GM23338 (cell line): ENCODE results near the gene TAS2R40. TPM values are rescaled to one million over a fixed set of nuclear protein-coding genes. Genes with fewer than 3 reads are reported as not detected.

ENCODE experiments used
- ATAC-seq: fragments of 200-7000 bp; cut with Tn5 transposase; 3 replicates; pipeline ENCODE4 v1.9.1; 2020
- DNase-seq: peaks from one replicate; pipeline ENCODE4 v3.0.0-alpha.2; 2015; ENCODE audit warnings: low spot score
- H2AFZ ChIP-seq: fragments of 200-600 bp; sonication (generic); 2 replicates; pipeline ENCODE4 v1.8.0; 2016; ENCODE audit warnings: antibody characterized with exemption, mild to moderate bottlenecking, moderate library complexity
- H3F3A ChIP-seq: fragments of 200-600 bp; sonication (generic); replicated peaks from 2 replicates; pipeline ENCODE4 v1.8.0; 2017; ENCODE audit warnings: antibody characterized with exemption, mixed run types, low read depth
- H3K27ac ChIP-seq: fragments of 200-600 bp; sonication (generic); 2 replicates; pipeline ENCODE4 v1.6.1; 2016; ENCODE audit warnings: low read depth
- H3K27me3 ChIP-seq: fragments of 200-600 bp; sonication (generic); 2 replicates; pipeline ENCODE4 v1.8.0; 2016; ENCODE audit warnings: mild to moderate bottlenecking, mixed run types, moderate library complexity; ENCODE audit not compliant: insufficient read depth
- H3K36me3 ChIP-seq: fragments of 200-600 bp; sonication (generic); 2 replicates; pipeline ENCODE4 v1.8.0; 2016; ENCODE audit warnings: mild to moderate bottlenecking; ENCODE audit not compliant: insufficient read depth
- H3K4me1 ChIP-seq: fragments of 200-600 bp; sonication (generic); 2 replicates; pipeline ENCODE4 v1.8.0; 2016; ENCODE audit warnings: mild to moderate bottlenecking, moderate library complexity; ENCODE audit not compliant: insufficient read depth
- H3K4me2 ChIP-seq: fragments of 200-600 bp; sonication (generic); 2 replicates; pipeline ENCODE4 v1.7.1; 2017; ENCODE audit warnings: mixed run types
- H3K4me3 ChIP-seq: fragments of 200-600 bp; sonication (generic); 2 replicates; pipeline ENCODE4 v1.6.1; 2016; ENCODE audit warnings: mixed run types
- H3K79me2 ChIP-seq: fragments of 200-600 bp; sonication (generic); replicated peaks from 2 replicates; pipeline ENCODE4 v1.8.0; 2017; ENCODE audit warnings: mild to moderate bottlenecking; ENCODE audit not compliant: insufficient read depth
- H3K9me2 ChIP-seq: fragments of 200-600 bp; sonication (generic); 2 replicates; pipeline ENCODE4 v1.8.0; 2017; ENCODE audit not compliant: insufficient read depth
- H4K20me1 ChIP-seq: fragments of 200-600 bp; sonication (generic); replicated peaks from 2 replicates; pipeline ENCODE4 v1.8.0; 2017; ENCODE audit warnings: mild to moderate bottlenecking; ENCODE audit not compliant: insufficient read depth
- H3K27ac Mint-ChIP-seq: 2 replicates; pipeline ENCODE4 v1.8.0; 2020; ENCODE audit warnings: inconsistent platforms, mild to moderate bottlenecking, moderate library complexity, mixed read lengths
- H3K27me3 Mint-ChIP-seq: 3 replicates; pipeline ENCODE4 v1.8.0; 2022; ENCODE audit warnings: low read depth, mild to moderate bottlenecking, moderate library complexity, mixed read lengths, inconsistent platforms; ENCODE audit not compliant: insufficient read depth, poor library complexity
- H3K36me3 Mint-ChIP-seq: 3 replicates; pipeline ENCODE4 v1.8.0; 2021; ENCODE audit warnings: low read depth, mild to moderate bottlenecking, inconsistent platforms, moderate library complexity, mixed read lengths
- H3K4me1 Mint-ChIP-seq: 3 replicates; pipeline ENCODE4 v1.8.0; 2020; ENCODE audit warnings: mild to moderate bottlenecking, inconsistent platforms, mixed read lengths
- H3K4me3 Mint-ChIP-seq: 3 replicates; pipeline ENCODE4 v1.8.0; 2021; ENCODE audit warnings: moderate library complexity, mild to moderate bottlenecking, inconsistent platforms, mixed read lengths
- H3K9me3 Mint-ChIP-seq: 3 replicates; pipeline ENCODE4 v1.8.0; 2020; ENCODE audit warnings: moderate library complexity, mild to moderate bottlenecking, inconsistent platforms, mixed read lengths
- EZH2 ChIP-seq: fragments of 200-600 bp; sonication (generic); IDR thresholded peaks from one replicate; pipeline ENCODE4 v1.8.0; 2017; ENCODE audit warnings: antibody characterized with exemption, mild to moderate bottlenecking, low read depth; ENCODE audit not compliant: unreplicated experiment
- EZH2phosphoT487 ChIP-seq: fragments of 200-600 bp; sonication (generic); IDR thresholded peaks from one replicate; pipeline ENCODE4 v1.8.1; 2018; ENCODE audit warnings: antibody characterized with exemption; ENCODE audit not compliant: unreplicated experiment
- NANOG ChIP-seq: IDR thresholded peaks from 2 replicates; pipeline ENCODE4 v1.6.1; 2016; ENCODE audit warnings: antibody characterized with exemption, borderline replicate concordance
- REST ChIP-seq: IDR thresholded peaks from one replicate; pipeline ENCODE4 v1.6.1; 2018; ENCODE audit warnings: antibody characterized with exemption; ENCODE audit not compliant: unreplicated experiment
- STAT1 ChIP-seq: IDR thresholded peaks from one replicate; pipeline ENCODE4 v1.6.1; 2016; ENCODE audit warnings: antibody characterized with exemption; ENCODE audit not compliant: unreplicated experiment
- ZNF331 ChIP-seq: fragments of 250-450 bp; sonication (Bioruptor Pico); IDR thresholded peaks from 2 replicates; pipeline ENCODE4 v1.5.0; 2020; ENCODE audit warnings: low read depth, mild to moderate bottlenecking, moderate library complexity
- ZNF462 ChIP-seq: fragments of 250-450 bp; sonication (Bioruptor Pico); IDR thresholded peaks from 2 replicates; pipeline ENCODE4 v1.5.0; 2020; ENCODE audit warnings: mild to moderate bottlenecking, moderate library complexity
- polyA plus RNA-seq: library from polyadenylated mRNA; unstranded; fragments of >200 nt; fragmentation: Nextera tagmentation; extraction: Ambion mirVana; gene quantifications from 2 replicates; pipeline ENCODE4 v1.2.1, GENCODE V29; 2016
- total RNA-seq: library from RNA; depleted of rRNA; stranded (reverse); fragments of >200 nt; shearing (Covaris generic); gene quantifications from 2 replicates; pipeline ENCODE4 v1.2.3, GENCODE V29; 2014

Gene TAS2R40
- total and polyA plus RNA-seq, 2 experiments from 2014 or later: not detected

GRCh38 chr7:143203386-143203785, 18.5 kb upstream of the TAS2R40 start:
- H3K9me2 ChIP-seq: no peaks in the 10 kb centered on the region
- peaks cover 2% of the 10 kb centered on the region for H3K27me3 Mint-ChIP-seq
- no peaks in the 10 kb centered on the region for H3K79me2 ChIP-seq
- no peaks in the 10 kb centered on the region for H3K27me3 ChIP-seq
- ATAC-seq (no peak), DNase-seq (no peak)
- H3K36me3 ChIP-seq: no peaks in the 10 kb centered on the region
- H3K27ac ChIP-seq: no peak overlapping the region
- H3K9me3 Mint-ChIP-seq: no peaks in the 10 kb centered on the region; the same call in 2 of the 3 replicates
- H3K27ac Mint-ChIP-seq: no peak overlapping the region; the same call in 1 of the 2 replicates
- no peaks in the 10 kb centered on the region for H3K4me1 ChIP-seq
- H3F3A ChIP-seq: no peaks in the 10 kb centered on the region
- no peak overlapping the region for H2AFZ ChIP-seq
- TF ChIP-seq EZH2 (no peak), NANOG (no peak), REST (no peak), EZH2phosphoT487 (no peak), STAT1 (no peak), ZNF331 (CRISPR knock-in tag) (no peak), ZNF462 (CRISPR knock-in tag) (no peak)
- H3K4me1 Mint-ChIP-seq: peaks cover 7% of the 10 kb centered on the region; the same call in 1 of the 3 replicates
- H3K4me2 ChIP-seq: no peak overlapping the region
- no peaks in the 10 kb centered on the region for H4K20me1 ChIP-seq
- H3K4me3 Mint-ChIP-seq: no peak overlapping the region
- H3K4me3 ChIP-seq: no peak overlapping the region
- H3K36me3 Mint-ChIP-seq: no peaks in the 10 kb centered on the region
